Spinal cord (tissue), 10 donors: ENCODE measurements around the gene SERPINF2. TPM values are rescaled to one million over a fixed set of nuclear protein-coding genes. Genes with fewer than 3 reads are reported as not detected.
"Not testable (repeated sequence)": the region's sequence is repeated elsewhere in the genome, so short reads cannot be mapped to it uniquely, and the experiment has no call there.

Experiments
- DNase-seq, 6 donors: peaks; one replicate each; pipeline versions ENCODE4 v3.0.0 to v3.0.0-alpha.2; 2013 to 2015; ENCODE audit warnings: low spot score in 6 of 6, low read depth in 4 of 6
- H3K27ac ChIP-seq: one replicate; pipeline ENCODE4 v1.5.1; 2013; ENCODE audit warnings: low read depth, low read length, control low read depth
- H3K27me3 ChIP-seq: one replicate; pipeline ENCODE4 v1.6.1; 2013; ENCODE audit warnings: low read length; ENCODE audit not compliant: control insufficient read depth, insufficient read depth
- H3K36me3 ChIP-seq: one replicate; pipeline ENCODE4 v1.6.1; 2013; ENCODE audit warnings: low read length; ENCODE audit not compliant: control insufficient read depth, insufficient read depth
- H3K4me1 ChIP-seq: one replicate; pipeline ENCODE4 v1.6.1; 2013; ENCODE audit warnings: low read length; ENCODE audit not compliant: control insufficient read depth, insufficient read depth
- H3K4me3 ChIP-seq: one replicate; pipeline ENCODE4 v1.5.1; 2013; ENCODE audit warnings: low read depth, low read length, control low read depth
- H3K9me3 ChIP-seq: one replicate; pipeline ENCODE4 v1.6.1; 2013; ENCODE audit warnings: low read length; ENCODE audit not compliant: control insufficient read depth, insufficient read depth
- WGBS: methylation state at CpG from one replicate; pipeline ENCODE4 v1.1.5; 2013; ENCODE audit warnings: missing lambda C conversion rate; ENCODE audit not compliant: insufficient coverage; 5-methylcytosine and 5-hydroxymethylcytosine counted together
- polyA plus RNA-seq, 2 donors: library from polyadenylated mRNA; unstranded; fragments of 120-200 nt; gene quantifications; one replicate each; pipeline ENCODE4 v1.2.1, GENCODE V29; 2013; ENCODE audit not compliant: insufficient read length in 2 of 2
- total RNA-seq, 2 donors: library from RNA; depleted of rRNA in 1 of 2; stranded (reverse); fragments of 120-200 nt in 1 of 2; fragments of >200 nt in 1 of 2; gene quantifications; one replicate each; pipeline versions ENCODE4 v1.2.3 to v1.2.4, GENCODE V29; 2013 to 2014
- donor health status: healthy.

The SERPINF2 gene
- total and polyA plus RNA-seq, 4 donors: 1.2 to 2.1 (median 1.9) TPM; not detected in 1

GRCh38 chr17:1767358-1767757 lies 24.7 kb downstream of the SERPINF2 start:
- peaks cover 37% of the 10 kb centered on the region for H3K4me1 ChIP-seq
- DNase-seq: no peak
- H3K4me3 ChIP-seq: no peak overlapping the region
- no peaks in the 10 kb centered on the region for H3K36me3 ChIP-seq
- H3K27me3 ChIP-seq: no peaks in the 10 kb centered on the region
- no peak overlapping the region for H3K27ac ChIP-seq
- no peaks in the 10 kb centered on the region for H3K9me3 ChIP-seq
- WGBS: 94% methylated on average over 11 of the region's 12 CpGs

GRCh38 chr17:1769822-1770477 lies 27.3 kb downstream of the SERPINF2 start:
- Histone ChIP-seq H3K27ac (no peak overlapping the region), H3K9me3 (no peaks in the 10 kb centered on the region), H3K36me3 (peaks cover 3% of the 10 kb centered on the region), H3K4me1 (peaks cover 17% of the 10 kb centered on the region), H3K4me3 (no peak overlapping the region), H3K27me3 (no peaks in the 10 kb centered on the region)
- 25% methylated on average over 18 of the region's 21 CpGs for WGBS
- no peak for DNase-seq

DNA sequence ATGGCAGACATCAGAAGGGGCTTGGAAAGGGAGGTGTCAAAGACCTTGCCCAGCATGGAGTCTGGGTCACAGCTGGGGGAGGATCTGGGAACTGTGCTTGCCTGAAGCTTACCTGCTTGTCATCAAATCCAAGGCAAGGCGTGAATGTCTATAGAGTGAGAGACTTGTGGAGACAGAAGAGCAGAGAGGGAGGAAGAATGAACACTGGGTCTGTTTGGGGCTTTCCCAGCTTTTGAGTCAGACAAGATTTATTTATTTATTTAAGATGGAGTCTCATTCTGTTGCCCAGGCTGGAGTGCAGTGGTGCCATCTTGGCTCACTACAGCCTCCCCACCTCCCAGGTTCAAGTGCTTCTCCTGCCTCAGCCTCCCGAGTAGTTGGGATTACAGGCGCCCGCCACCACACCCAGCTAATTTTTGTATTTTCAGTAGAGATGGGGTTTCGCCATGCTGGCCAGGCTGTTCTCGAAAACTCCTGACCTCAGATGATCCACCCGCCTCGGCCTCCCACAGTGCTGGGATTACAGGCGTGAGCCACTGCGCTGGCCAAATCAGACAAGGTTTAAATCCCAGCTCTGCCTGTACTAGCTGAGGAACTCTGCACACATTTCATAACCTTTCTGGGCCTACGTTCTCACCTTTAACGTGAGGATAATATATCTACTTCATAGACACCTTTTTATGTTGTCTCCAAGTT lies 30.5 kb downstream of the SERPINF2 start:
- Histone ChIP-seq H3K36me3 (peaks cover 21% of the 10 kb centered on the region), H3K4me1 (peaks cover 10% of the 10 kb centered on the region)
- not testable (repeated sequence) for H3K27me3 ChIP-seq, DNase-seq, H3K4me3 ChIP-seq, H3K27ac ChIP-seq, H3K9me3 ChIP-seq
- WGBS: 95% methylated on average over 7 of the region's 12 CpGs

- DNase-seq: no peak
Observed at GRCh38 chr17:1773696-1774181, 31.1 kb downstream of the SERPINF2 start.

DNA sequence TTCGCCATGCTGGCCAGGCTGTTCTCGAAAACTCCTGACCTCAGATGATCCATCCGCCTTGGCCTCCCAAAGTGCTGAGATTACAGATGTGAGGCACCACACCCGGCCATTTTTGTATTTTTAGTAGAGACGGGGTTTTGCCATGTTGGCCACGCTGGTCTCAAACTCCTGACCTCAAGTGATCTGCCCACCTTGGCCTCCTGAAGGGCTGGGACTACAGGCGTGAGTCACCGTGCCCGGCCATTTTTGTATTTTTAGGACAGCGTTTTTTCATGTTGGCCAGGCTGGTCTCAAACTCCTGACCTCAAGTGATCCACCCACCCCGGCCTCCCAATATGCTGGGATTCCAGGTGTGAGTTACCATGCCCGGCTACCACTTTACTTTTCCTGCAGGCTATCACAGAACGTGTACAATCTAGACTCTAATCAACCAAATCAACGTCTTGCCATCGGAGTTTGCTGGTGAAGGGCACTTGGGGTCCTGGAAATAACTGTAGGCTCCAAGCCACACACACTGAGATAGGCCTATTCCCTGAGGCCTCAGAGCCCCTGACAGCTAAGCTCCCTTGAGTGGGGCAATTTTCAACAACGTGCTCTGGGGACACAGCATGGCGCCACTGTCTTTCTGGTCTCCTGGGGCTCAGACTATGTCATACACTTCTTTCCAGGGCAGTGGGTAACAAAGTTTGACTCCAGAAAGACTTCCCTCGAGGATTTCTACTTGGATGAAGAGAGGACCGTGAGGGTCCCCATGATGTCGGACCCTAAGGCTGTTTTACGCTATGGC lies 31.9 kb downstream of the SERPINF2 start:
- Histone ChIP-seq H3K4me3 (no peak overlapping the region), H3K27me3 (no peaks in the 10 kb centered on the region), H3K4me1 (peaks cover 6% of the 10 kb centered on the region), H3K27ac (no peak overlapping the region), H3K36me3 (peaks cover 27% of the 10 kb centered on the region), H3K9me3 (no peaks in the 10 kb centered on the region)
- WGBS: 91% methylated on average over 19 of the region's 21 CpGs
- DNase-seq: no peak

More at GRCh38 chr17:1773696-1774181, 31.1 kb downstream of the SERPINF2 start:
- no peaks in the 10 kb centered on the region for H3K27me3 ChIP-seq
- H3K4me3 ChIP-seq: no peak overlapping the region
- H3K36me3 ChIP-seq: peaks cover 25% of the 10 kb centered on the region
- H3K9me3 ChIP-seq: no peaks in the 10 kb centered on the region
- 59% methylated on average over 4 of the region's 7 CpGs for WGBS
- H3K4me1 ChIP-seq: peaks cover 10% of the 10 kb centered on the region
- no peak overlapping the region for H3K27ac ChIP-seq

- Histone ChIP-seq H3K9me3 (no peaks in the 10 kb centered on the region), H3K27ac (no peak overlapping the region), H3K4me1 (peaks cover 8% of the 10 kb centered on the region), H3K4me3 (no peak overlapping the region), H3K27me3 (no peaks in the 10 kb centered on the region), H3K36me3 (peaks cover 36% of the 10 kb centered on the region)
- 94% methylated on average over 10 of the region's 10 CpGs for WGBS
- DNase-seq: no peak
Observed at GRCh38 chr17:1776328-1776727, 33.7 kb downstream of the SERPINF2 start.

DNA sequence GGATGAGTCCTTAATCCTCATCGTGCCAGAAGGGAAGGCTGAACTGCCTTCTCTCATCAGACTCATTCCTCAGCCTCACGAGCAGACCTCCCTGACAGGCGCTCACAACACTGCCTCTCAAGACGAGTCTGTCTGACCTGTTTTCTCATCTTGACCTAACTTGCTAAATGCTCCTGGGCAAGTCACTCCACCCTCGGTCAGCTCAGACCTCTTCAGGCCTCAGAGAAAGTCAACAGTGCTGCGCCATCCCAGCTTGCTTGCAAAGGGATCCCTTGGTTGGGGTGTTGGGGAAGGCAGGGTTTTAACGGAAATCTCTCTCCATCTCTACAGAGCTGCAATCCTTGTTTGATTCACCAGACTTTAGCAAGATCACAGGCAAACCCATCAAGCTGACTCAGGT lies 34.2 kb downstream of the SERPINF2 start:
- Histone ChIP-seq H3K4me1 (peaks cover 8% of the 10 kb centered on the region), H3K27me3 (no peaks in the 10 kb centered on the region), H3K36me3 (peaks cover 40% of the 10 kb centered on the region), H3K4me3 (no peak overlapping the region), H3K9me3 (no peaks in the 10 kb centered on the region), H3K27ac (no peak overlapping the region)
- DNase-seq: no peak
- WGBS: 93% methylated on average over 3 of the region's 7 CpGs

DNA sequence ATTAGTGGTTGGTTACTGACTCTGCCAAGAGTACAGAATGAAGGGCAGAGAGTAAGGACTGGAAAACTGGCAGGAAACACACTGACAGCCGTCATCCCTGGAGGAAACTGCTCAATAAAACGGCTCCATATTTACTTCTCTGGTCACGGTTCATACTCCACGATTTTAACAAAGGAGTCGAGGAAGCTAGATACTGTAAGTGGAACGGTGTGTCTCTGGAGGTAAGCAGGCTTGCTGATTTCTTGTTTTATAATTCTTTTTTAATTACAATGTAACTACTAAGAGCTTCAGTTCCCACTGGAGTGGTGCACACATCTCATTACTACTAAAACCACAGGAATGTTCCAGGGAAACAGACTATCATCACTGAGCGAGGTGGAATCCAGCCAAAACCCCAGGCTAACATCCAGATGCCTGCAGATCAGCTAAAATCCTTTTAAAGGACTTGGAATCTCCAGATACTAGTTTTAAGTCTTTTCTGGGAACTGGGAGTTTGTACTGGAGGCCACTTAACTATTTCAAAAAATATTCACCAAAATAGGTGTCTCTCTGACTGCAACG lies 37.0 kb downstream of the SERPINF2 start:
- DNase-seq: peak; percentile 38 to 96 (median 66)
- peaks cover 59% of the 10 kb centered on the region for H3K36me3 ChIP-seq
- no peaks in the 10 kb centered on the region for H3K9me3 ChIP-seq
- peak overlapping the region; percentile 87 for H3K27ac ChIP-seq
- peaks cover 22% of the 10 kb centered on the region for H3K4me1 ChIP-seq
- 50% methylated on average over 1 of the region's 8 CpGs for WGBS
- H3K4me3 ChIP-seq: no peak overlapping the region
- no peaks in the 10 kb centered on the region for H3K27me3 ChIP-seq

DNA sequence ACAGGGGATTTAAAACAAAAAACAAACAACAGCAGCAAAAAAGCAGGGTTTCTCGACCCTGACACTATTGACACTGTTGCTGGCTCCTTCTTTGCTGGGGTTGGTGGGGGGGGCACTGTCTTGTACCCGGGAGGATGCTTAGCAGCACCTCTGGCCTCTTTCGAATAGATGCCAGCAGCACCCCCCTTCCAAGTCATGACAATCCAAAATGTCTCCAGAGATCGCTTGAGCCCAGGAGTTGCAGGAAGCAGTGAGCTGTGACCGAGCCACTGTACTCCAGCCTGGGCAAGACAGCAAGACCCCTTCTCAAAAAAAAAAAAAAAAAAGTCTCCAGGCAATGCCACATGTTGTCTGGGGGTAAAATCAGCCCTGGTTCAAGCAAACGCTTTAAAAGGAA lies 39.5 kb downstream of the SERPINF2 start:
- Histone ChIP-seq H3K9me3 (no peaks in the 10 kb centered on the region), H3K4me1 (peaks cover 22% of the 10 kb centered on the region), H3K4me3 (no peak overlapping the region), H3K36me3 (peaks cover 57% of the 10 kb centered on the region), H3K27ac (no peak overlapping the region), H3K27me3 (no peaks in the 10 kb centered on the region)
- no peak for DNase-seq
- WGBS: 71% methylated on average over 3 of the region's 6 CpGs
